Right lobe of liver (tissue), 6 donors: ENCODE data around the gene IRGC. TPM values are rescaled to one million over a fixed set of nuclear protein-coding genes. Genes with fewer than 3 reads are reported as not detected.

Source experiments
- ATAC-seq, 4 donors: fragments of 200-7000 bp; cut with Tn5 transposase; one replicate each; pipeline ENCODE4 v1.9.1; 2020; ENCODE audit warnings: mild to moderate bottlenecking in 4 of 4, moderate library complexity in 4 of 4
- DNase-seq, 3 donors: peaks; one replicate each; pipeline ENCODE4 v3.0.0-alpha.2; 2020
- H3K27ac ChIP-seq, 3 donors: fragments of 200-600 bp; one replicate each; pipeline ENCODE4 v1.8.0; 2022
- H3K27me3 ChIP-seq, 2 donors: fragments of 200-600 bp; one replicate each; pipeline ENCODE4 v1.8.0; 2022
- H3K36me3 ChIP-seq, 4 donors: fragments of 200-600 bp; sonication (generic) in 1 of 4; one replicate each; pipeline versions ENCODE4 v1.5.1 to v1.8.0; 2017 to 2022; ENCODE audit warnings: control low read depth in 1 of 4
- H3K4me1 ChIP-seq, 4 donors: fragments of 200-600 bp; sonication (generic) in 1 of 4; one replicate each; pipeline versions ENCODE4 v1.5.1 to v1.8.0; 2017 to 2022; ENCODE audit warnings: control low read depth in 1 of 4
- H3K4me3 ChIP-seq, 3 donors: fragments of 200-600 bp; one replicate each; pipeline ENCODE4 v1.8.0; 2022
- H3K9me3 ChIP-seq, 4 donors: fragments of 200-600 bp; sonication (generic) in 1 of 4; one replicate each; pipeline versions ENCODE4 v1.5.1 to v1.8.0; 2017 to 2022; ENCODE audit warnings: control low read depth in 1 of 4
- CTCF ChIP-seq, 4 donors: fragments of 200-600 bp in 3 of 4; fragments of 450-650 bp in 1 of 4; IDR thresholded peaks; one replicate each; pipeline versions ENCODE4 v1.5.1 to v1.8.0; 2016 to 2022; ENCODE audit warnings: antibody characterized with exemption in 4 of 4, mild to moderate bottlenecking in 2 of 4
- POLR2A ChIP-seq: fragments of 450-650 bp; IDR thresholded peaks from one replicate; pipeline ENCODE4 v1.6.1; 2017; ENCODE audit warnings: antibody characterized with exemption, mild to moderate bottlenecking
- WGBS: methylation state at CpG from one replicate; pipeline ENCODE4 v1.1.6; 2018; ENCODE audit warnings: low coverage, low lambda C conversion rate; ENCODE audit not compliant: insufficient coverage; ENCODE audit errors: missing lambda C conversion rate; 5-methylcytosine and 5-hydroxymethylcytosine counted together
- intact Hi-C, 2 donors: fragments of 100-400 bp; cut with DNase I; formaldehyde crosslinking; loops; one replicate each; pipeline versions ENCODE4 v1.11.2 to v1.14.1; 2022
- total RNA-seq, 6 experiments: library from RNA; depleted of rRNA in 2 of 6; stranded (reverse); fragments of >200 nt in 2 of 6; fragmentation: NEBNext Ultra II Directional in 3 of 6; extraction: Animal tissue kit (Norgen Biotek cat#: 25700) in 3 of 6; gene quantifications; one replicate each; pipeline versions ENCODE4 v1.1.0 to v1.2.4, GENCODE V29; 2016 to 2023
- donor health status: DM: no; HTN: yes; CAD: no.
- donor health status: DM: no; HTN: no; CAD: no.
- donor health status: DM: no; HTN: no; CAD: no.
- donor health status: DM: no; HTN: yes; CAD: no.
- donor health status: DM: no; HTN: yes; CAD: no.

Gene IRGC
- total RNA-seq, 6 experiments from 2014 or later = not detected

- H3K4me1 ChIP-seq = peaks cover 0 to 13% (median 0%) of the 10 kb centered on the region in 4 donors
- DNase-seq (no peak), ATAC-seq (no peak)
- no peak for TF ChIP-seq CTCF (IDR thresholded peaks at IDR 0.05)
- TF ChIP-seq POLR2A = no peak
- no peaks in the 10 kb centered on the region for H3K27me3 ChIP-seq
- peak overlapping the region; percentile 81 to 98 (median 97) for H3K27ac ChIP-seq
- H3K36me3 ChIP-seq = peaks cover 0 to 14% (median 2%) of the 10 kb centered on the region in 4 donors
- WGBS = 0% methylated on average over 11 of the region's 11 CpGs
- intact Hi-C loops = no loop called here
- H3K9me3 ChIP-seq = no peaks in the 10 kb centered on the region
- H3K4me3 ChIP-seq = peak overlapping the region; percentile 56 to 90 (median 77)
Measured at GRCh38 chr19:43754253-43754502, 38.3 kb downstream of the IRGC start.

- peak; percentile 93 to 95 (median 94) for ATAC-seq
- WGBS = under 1% methylated on average over 38 of the region's 79 CpGs
- peaks cover 0 to 11% (median 0%) of the 10 kb centered on the region in 4 donors for H3K36me3 ChIP-seq
- peaks cover 0 to 13% (median 0%) of the 10 kb centered on the region in 4 donors for H3K4me1 ChIP-seq
- peak within 1 kb of the TSS; percentile 56 to 90 (median 77) for H3K4me3 ChIP-seq
- H3K27me3 ChIP-seq = no peaks in the 10 kb centered on the region
- TF ChIP-seq CTCF (IDR thresholded peaks at IDR 0.05) (no peak), POLR2A (peak; percentile 81)
- peak; percentile 99 for DNase-seq
- intact Hi-C loops = no loop called here
- peak within 1 kb of the TSS; percentile 81 to 98 (median 97) for H3K27ac ChIP-seq
- no peaks in the 10 kb centered on the region for H3K9me3 ChIP-seq
Measured at GRCh38 chr19:43754503-43755255, 38.8 kb downstream of the IRGC start, which contains the start of gene SMG9. Gene SMG9 (minus strand): TSS chr19:43754962. CDS start chr19:43750741, 4,221 bp downstream.

GRCh38 chr19:43755256-43755801, 39.5 kb downstream of the IRGC start:
- Histone ChIP-seq H3K27me3 (no peaks in the 10 kb centered on the region), H3K9me3 (no peaks in the 10 kb centered on the region), H3K36me3 (peaks cover 0 to 4% (median 0%) of the 10 kb centered on the region in 4 donors), H3K27ac (peak overlapping the region; percentile 81 to 98 (median 97)), H3K4me3 (peak overlapping the region; percentile 56 to 90 (median 77)), H3K4me1 (peaks cover 0 to 13% (median 0%) of the 10 kb centered on the region in 4 donors)
- intact Hi-C loops = no loop called here
- TF ChIP-seq POLR2A (no peak), CTCF (IDR thresholded peaks at IDR 0.05) (no peak)
- ATAC-seq (peak; percentile 51 to 65 (median 62)), DNase-seq (peak; percentile 84 to 86 (median 84))
- under 1% methylated on average over 25 of the region's 28 CpGs for WGBS

- DNase-seq = no peak
- peaks cover 0 to 4% (median 0%) of the 10 kb centered on the region in 4 donors for H3K4me1 ChIP-seq
- H3K36me3 ChIP-seq = no peaks in the 10 kb centered on the region
- WGBS = 67% methylated on average over 5 of the region's 5 CpGs
- ATAC-seq = no peak
- no peak overlapping the region for H3K4me3 ChIP-seq
- TF ChIP-seq CTCF (IDR thresholded peaks at IDR 0.05) (no peak), POLR2A (no peak)
- intact Hi-C loops = no loop called here
- H3K27me3 ChIP-seq = no peaks in the 10 kb centered on the region
- no peak overlapping the region for H3K27ac ChIP-seq
- H3K9me3 ChIP-seq = no peaks in the 10 kb centered on the region
Measured at GRCh38 chr19:43759515-43759914, 43.6 kb downstream of the IRGC start.
